ENCODE measurements around the gene CCNJL.
"Not testable (repeated sequence)": the region's sequence is repeated elsewhere in the genome, so short reads cannot be mapped to it uniquely, and the experiment has no call there.

CCNJL gene

DNA sequence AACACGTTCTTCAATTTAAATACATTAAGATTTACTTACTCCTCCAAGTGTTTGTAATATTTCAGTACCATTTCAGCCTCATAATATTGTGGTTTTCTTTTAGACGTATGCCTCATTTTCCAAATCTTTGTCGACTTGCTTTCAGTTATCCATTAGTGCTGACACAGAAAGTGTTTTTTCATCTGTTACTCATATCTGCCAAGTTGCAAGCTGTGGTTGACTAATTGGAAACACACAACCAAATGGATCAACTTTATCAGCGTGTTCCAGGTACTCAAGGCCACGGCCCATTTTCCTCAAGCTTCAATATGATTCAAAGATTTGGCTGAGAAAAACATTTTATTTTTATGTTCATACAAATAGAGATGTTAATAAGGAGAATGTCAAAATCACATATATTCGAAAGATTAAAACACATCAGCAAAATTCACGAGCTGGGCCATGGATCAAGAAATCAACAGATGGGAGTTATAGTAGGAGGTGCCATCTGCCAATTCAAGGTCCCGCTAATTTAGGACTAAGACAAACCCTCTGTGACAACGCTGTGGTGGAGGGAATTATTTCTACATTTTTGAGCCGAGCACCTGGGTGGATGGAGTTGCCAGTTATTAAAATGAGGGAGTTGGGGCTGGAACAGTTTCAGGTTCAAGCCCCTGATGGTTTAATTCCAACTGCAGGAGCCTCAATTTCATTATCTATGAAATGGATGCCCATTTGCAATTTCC is 27.2 kb upstream of the CCNJL start:
- no peak for TF ChIP-seq CTCF (IDR thresholded peaks at IDR 0.05; ENCODE audit: borderline replicate concordance, control extremely low read depth, extremely low read depth, insufficient read depth, missing control alignments)
- DNase-seq (ENCODE audit: low spot score) = no peak
- in situ Hi-C loops (cut with MboI; ENCODE audit: low sequenced_read_pairs, unreplicated experiment) = loop anchor here (10.0 kb wide), 1 partner anchor 315 kb away; no protein-coding TSS in a partner anchor

DNA sequence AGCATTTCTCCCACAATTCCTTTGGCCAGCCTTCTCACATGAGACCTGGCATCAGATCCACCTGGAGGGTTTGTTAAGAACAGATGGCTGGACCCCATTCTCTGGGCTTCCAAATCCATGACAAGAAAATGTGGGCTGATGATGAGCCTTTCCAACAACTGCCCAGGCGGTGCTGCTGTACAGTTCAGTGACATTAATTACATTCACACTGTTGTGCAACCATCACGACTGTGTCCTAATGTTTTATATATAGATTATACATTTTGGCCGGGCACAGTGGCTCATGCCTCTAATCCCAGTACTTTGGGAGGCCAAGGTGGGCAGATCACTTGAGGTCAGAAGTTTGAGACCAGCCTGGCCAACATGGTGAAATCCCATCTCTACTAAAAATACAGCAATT is 22.4 kb upstream of the CCNJL start:
- DNase-seq (ENCODE audit: low spot score); in situ Hi-C loops (cut with MboI; ENCODE audit: low sequenced_read_pairs, unreplicated experiment): not testable (repeated sequence)

GRCh38 chr5:160333721-160334120 is 21.4 kb upstream of the CCNJL start:
- in situ Hi-C loops (cut with MboI; ENCODE audit: low sequenced_read_pairs, unreplicated experiment) = no loop called here
- no peak for TF ChIP-seq CTCF (IDR thresholded peaks at IDR 0.05; ENCODE audit: borderline replicate concordance, control extremely low read depth, extremely low read depth, insufficient read depth, missing control alignments)
- DNase-seq (ENCODE audit: low spot score) = no peak

GRCh38 chr5:160330212-160330611 is 17.8 kb upstream of the CCNJL start:
- in situ Hi-C loops (cut with MboI; ENCODE audit: low sequenced_read_pairs, unreplicated experiment) = no loop called here
- TF ChIP-seq CTCF (IDR thresholded peaks at IDR 0.05; ENCODE audit: borderline replicate concordance, control extremely low read depth, extremely low read depth, insufficient read depth, missing control alignments) = no peak
- no peak for DNase-seq (ENCODE audit: low spot score)

- in situ Hi-C loops (cut with MboI; ENCODE audit: low sequenced_read_pairs, unreplicated experiment) = no loop called here
Measured at GRCh38 chr5:160327818-160328217, 15.5 kb upstream of the CCNJL start.

DNA sequence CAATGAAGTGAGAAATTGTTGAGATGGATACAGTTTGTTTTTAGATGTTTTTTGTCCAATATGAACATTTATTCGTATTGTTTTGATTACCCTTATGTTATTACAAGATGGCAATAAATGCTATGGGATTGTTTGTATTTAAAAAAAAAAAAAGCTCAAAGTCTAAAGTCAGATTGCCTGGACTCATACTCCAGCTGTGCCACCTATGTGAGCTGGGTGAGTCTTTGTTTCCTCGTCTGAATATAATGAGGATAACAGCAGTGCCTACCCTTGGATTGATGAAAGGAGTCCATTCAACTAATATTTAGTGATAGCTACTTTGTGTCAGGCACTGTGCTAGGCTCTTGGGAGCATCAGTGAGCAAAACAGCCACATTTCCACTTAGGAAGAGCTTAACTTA is 14.6 kb upstream of the CCNJL start:
- DNase-seq (ENCODE audit: low spot score) = no peak
- TF ChIP-seq CTCF (IDR thresholded peaks at IDR 0.05; ENCODE audit: borderline replicate concordance, control extremely low read depth, extremely low read depth, insufficient read depth, missing control alignments) = no peak
- in situ Hi-C loops (cut with MboI; ENCODE audit: low sequenced_read_pairs, unreplicated experiment) = no loop called here

More at GRCh38 chr5:160327818-160328217, 15.5 kb upstream of the CCNJL start:
- DNase-seq (ENCODE audit: low spot score) = no peak
- TF ChIP-seq CTCF (IDR thresholded peaks at IDR 0.05; ENCODE audit: borderline replicate concordance, control extremely low read depth, extremely low read depth, insufficient read depth, missing control alignments) = no peak

DNA sequence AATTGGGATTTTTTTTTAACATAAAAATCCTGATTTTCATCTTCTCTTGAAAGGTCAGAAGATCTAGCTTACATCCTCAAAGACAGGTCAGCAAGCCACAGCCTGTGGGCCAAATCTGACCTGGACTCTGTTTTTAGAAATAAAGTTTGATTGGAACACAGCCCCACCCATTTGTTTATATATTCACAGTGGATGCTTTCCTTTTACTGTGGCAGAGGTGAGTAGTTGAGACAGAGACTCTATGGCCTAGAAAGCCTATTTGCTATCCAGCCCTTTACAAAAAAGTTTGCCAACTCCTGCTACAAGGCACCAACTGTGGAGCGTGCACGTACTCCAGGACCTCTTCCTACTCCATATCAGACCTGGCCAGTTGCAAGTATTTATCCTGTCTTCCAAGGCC is 13.4 kb upstream of the CCNJL start:
- in situ Hi-C loops (cut with MboI; ENCODE audit: low sequenced_read_pairs, unreplicated experiment) = no loop called here
- TF ChIP-seq CTCF (IDR thresholded peaks at IDR 0.05; ENCODE audit: borderline replicate concordance, control extremely low read depth, extremely low read depth, insufficient read depth, missing control alignments) = no peak
- DNase-seq (ENCODE audit: low spot score) = no peak

Measured in GM13976 (cell line).